HEK293 (cell line): Measurements from ENCODE around the gene NHLRC1.

Experiments
- CTCF ChIA-PET: fragments of 350-600 bp; formaldehyde crosslinking; extraction: SDS; loops from one replicate; lab custom pipeline; 2021; ENCODE audit warnings: antibody characterized with exemption; lab: Yijun Ruan, JAX
- POLR2A ChIA-PET: fragments of 300-600 bp; formaldehyde crosslinking; extraction: SDS; loops from one replicate; lab custom pipeline; 2020; ENCODE audit warnings: antibody characterized with exemption, inconsistent platforms; lab: Yijun Ruan, JAX
- H3K27ac ChIP-seq: fragments of 200-500 bp; sonication (Bioruptor generic); 2 replicates; pipeline ENCODE4 v1.5.1; 2014; ENCODE audit warnings: low read depth, low read length, control low read depth, inconsistent platforms; ENCODE audit errors: extremely low read depth
- H3K36me3 ChIP-seq, 2 experiments: fragments of 200-500 bp in 1 of 2; sonication (Bioruptor generic) in 1 of 2; 1 replicate in 1 of 2; 2 replicates in 1 of 2; pipeline ENCODE4 v1.5.1; 2014 to 2017; ENCODE audit warnings: inconsistent platforms in 2 of 2, low read length in 2 of 2; ENCODE audit not compliant: control insufficient read depth in 2 of 2, insufficient read depth in 1 of 2
- H3K4me1 ChIP-seq: fragments of 200-500 bp; sonication (Bioruptor generic); 2 replicates; pipeline ENCODE4 v1.5.1; 2014; ENCODE audit warnings: mild to moderate bottlenecking, low read length, inconsistent platforms; ENCODE audit not compliant: control insufficient read depth, insufficient read depth
- H3K4me3 ChIP-seq: 2 replicates; pipeline ENCODE4 v1.5.1; 2011; ENCODE audit warnings: low read depth, mild to moderate bottlenecking, control low read depth, low read length, moderate library complexity
- H3K9me3 ChIP-seq: fragments of 200-500 bp; sonication (Bioruptor generic); 2 replicates; pipeline ENCODE4 v1.5.1; 2014; ENCODE audit warnings: low read depth, low read length, inconsistent platforms; ENCODE audit not compliant: control insufficient read depth, insufficient read depth
- KLF16 ChIP-seq: fragments of 450-650 bp; formaldehyde crosslinking; IDR thresholded peaks from 2 replicates; pipeline ENCODE4 v1.5.1; 2017; ENCODE audit warnings: missing biosample characterization, missing genetic modification characterization
- KLF8 ChIP-seq: fragments of 450-650 bp; formaldehyde crosslinking; IDR thresholded peaks from 2 replicates; pipeline ENCODE4 v1.5.1; 2016; ENCODE audit warnings: missing biosample characterization, missing genetic modification characterization
- PRDM1 ChIP-seq: fragments of 450-650 bp; formaldehyde crosslinking; IDR thresholded peaks from 2 replicates; pipeline ENCODE4; 2016; ENCODE audit warnings: missing biosample characterization, missing genetic modification characterization
- WT1 ChIP-seq: fragments of 450-650 bp; formaldehyde crosslinking; IDR thresholded peaks from 2 replicates; pipeline ENCODE4 v1.5.1; 2016; ENCODE audit warnings: missing biosample characterization, missing genetic modification characterization
- ZBTB11 ChIP-seq: fragments of 450-650 bp; formaldehyde crosslinking; conservative IDR thresholded peaks from 2 replicates; pipeline ENCODE4 v1.5.1; 2016; ENCODE audit warnings: low read depth, missing biosample characterization, missing genetic modification characterization
- ZFHX2 ChIP-seq: fragments of 450-650 bp; formaldehyde crosslinking; conservative IDR thresholded peaks from 2 replicates; pipeline ENCODE4 v1.5.1; 2016; ENCODE audit warnings: missing biosample characterization, missing genetic modification characterization
- ZIC2 ChIP-seq: fragments of 450-650 bp; formaldehyde crosslinking; IDR thresholded peaks from 2 replicates; pipeline ENCODE4 v1.5.1; 2016; ENCODE audit warnings: missing biosample characterization, missing genetic modification characterization
- ZNF10 ChIP-seq: fragments of 450-650 bp; formaldehyde crosslinking; IDR thresholded peaks from 2 replicates; pipeline ENCODE4 v1.5.1; 2017; ENCODE audit warnings: missing biosample characterization, missing genetic modification characterization
- ZNF221 ChIP-seq: fragments of 450-650 bp; formaldehyde crosslinking; IDR thresholded peaks from 2 replicates; pipeline ENCODE4 v1.5.1; 2017; ENCODE audit warnings: missing biosample characterization, missing genetic modification characterization, borderline replicate concordance
- ZNF24 ChIP-seq: fragments of 450-650 bp; formaldehyde crosslinking; IDR thresholded peaks from 2 replicates; pipeline ENCODE4 v1.5.1; 2016; ENCODE audit warnings: missing biosample characterization, missing genetic modification characterization
- ZNF350 ChIP-seq: fragments of 450-650 bp; formaldehyde crosslinking; IDR thresholded peaks from 2 replicates; pipeline ENCODE4 v1.5.0; 2017; ENCODE audit warnings: missing biosample characterization, mild to moderate bottlenecking, missing genetic modification characterization
- ZNF48 ChIP-seq: fragments of 450-650 bp; formaldehyde crosslinking; IDR thresholded peaks from 2 replicates; pipeline ENCODE4 v1.5.1; 2016; ENCODE audit warnings: missing biosample characterization, missing genetic modification characterization
- ZNF513 ChIP-seq: fragments of 450-650 bp; IDR thresholded peaks from 2 replicates; pipeline ENCODE4 v1.5.1; 2018; ENCODE audit warnings: missing biosample characterization, missing genetic modification characterization
- ZNF544 ChIP-seq: fragments of 450-650 bp; formaldehyde crosslinking; IDR thresholded peaks from 2 replicates; pipeline ENCODE4 v1.5.0; 2017; ENCODE audit warnings: missing biosample characterization, missing genetic modification characterization
- ZNF560 ChIP-seq: fragments of 450-650 bp; formaldehyde crosslinking; IDR thresholded peaks from 2 replicates; pipeline ENCODE4 v1.5.1; 2017; ENCODE audit warnings: missing biosample characterization, missing genetic modification characterization, borderline replicate concordance
- ZNF585B ChIP-seq: fragments of 450-650 bp; formaldehyde crosslinking; IDR thresholded peaks from 2 replicates; pipeline ENCODE4 v1.5.1; 2016; ENCODE audit warnings: missing biosample characterization, missing genetic modification characterization
- ZNF610 ChIP-seq: fragments of 450-650 bp; formaldehyde crosslinking; IDR thresholded peaks from 2 replicates; pipeline ENCODE4 v1.5.1; 2016; ENCODE audit warnings: missing biosample characterization, missing genetic modification characterization, borderline replicate concordance
- ZNF777 ChIP-seq: fragments of 450-650 bp; formaldehyde crosslinking; IDR thresholded peaks from 2 replicates; pipeline ENCODE4 v1.5.1; 2017; ENCODE audit warnings: missing biosample characterization, missing genetic modification characterization, borderline replicate concordance
- ZNF830 ChIP-seq: fragments of 450-650 bp; IDR thresholded peaks from 2 replicates; pipeline ENCODE4 v1.5.0; 2018; ENCODE audit warnings: missing biosample characterization, missing genetic modification characterization, low read depth, mild to moderate bottlenecking, moderate library complexity
- ZSCAN18 ChIP-seq: fragments of 450-650 bp; formaldehyde crosslinking; IDR thresholded peaks from 2 replicates; pipeline ENCODE4 v1.5.1; 2016; ENCODE audit warnings: missing biosample characterization, missing genetic modification characterization

Gene NHLRC1

GRCh38 chr6:18087396-18088165, 34.9 kb downstream of the NHLRC1 start:
- Histone ChIP-seq H3K27ac (no peak overlapping the region), H3K4me3 (no peak overlapping the region), H3K36me3 (no peaks in the 10 kb centered on the region), H3K4me1 (no peaks in the 10 kb centered on the region), H3K9me3 (no peaks in the 10 kb centered on the region)
- ChIA-PET POLR2A (no interaction called here), CTCF (interaction anchor here (0.6 kb wide), 1 partner anchor 214 kb away, joined by 3 read pairs; no protein-coding TSS in a partner anchor)
- no peak for TF ChIP-seq PRDM1 (tag by site-specific recombination)
- peak; percentile 64 for TF ChIP-seq ZIC2 (tag by site-specific recombination)

GRCh38 chr6:18081025-18081668, 41.3 kb downstream of the NHLRC1 start:
- POLR2A ChIA-PET: no interaction called here
- CTCF ChIA-PET: no interaction called here
- Histone ChIP-seq H3K4me1 (no peaks in the 10 kb centered on the region), H3K27ac (no peak overlapping the region), H3K36me3 (no peaks in the 10 kb centered on the region), H3K4me3 (no peak overlapping the region)
- TF ChIP-seq ZNF777 (tag by site-specific recombination): no peak
- no peak for TF ChIP-seq ZNF48
- TF ChIP-seq ZNF585B (tag by site-specific recombination): no peak
- TF ChIP-seq, all 188 proteins: peak for 0
- no peaks in the 10 kb centered on the region for H3K9me3 ChIP-seq

DNA sequence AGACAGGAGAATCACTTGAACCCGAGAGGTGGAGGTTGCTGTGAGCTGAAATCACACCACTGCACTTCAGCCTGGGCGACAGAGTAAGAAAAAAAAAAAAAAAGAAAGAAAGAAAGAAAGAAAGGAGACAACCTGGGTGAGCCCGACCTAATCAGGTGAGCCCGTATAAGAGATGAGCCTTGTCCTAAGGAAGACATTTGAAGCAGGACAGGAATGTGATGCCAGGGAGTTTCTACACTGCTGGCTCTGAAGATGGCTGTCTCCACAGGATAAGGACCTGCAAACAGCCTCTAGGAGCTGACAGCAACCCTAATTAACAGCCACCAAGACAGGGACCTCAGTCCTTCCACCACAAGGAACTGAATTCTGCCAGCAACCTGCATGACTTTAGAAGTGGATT, 41.9 kb downstream of the NHLRC1 start:
- Histone ChIP-seq H3K9me3 (no peaks in the 10 kb centered on the region), H3K27ac (no peak overlapping the region), H3K36me3 (no peaks in the 10 kb centered on the region), H3K4me3 (no peak overlapping the region), H3K4me1 (no peaks in the 10 kb centered on the region)
- POLR2A ChIA-PET: no interaction called here
- peak; percentile 82 for TF ChIP-seq ZNF10
- no peak for TF ChIP-seq ZNF513 (tag by site-specific recombination)
- CTCF ChIA-PET: interaction anchor here (0.9 kb wide), 1 partner anchor 9 kb away, joined by 3 read pairs; no protein-coding TSS in a partner anchor

DNA sequence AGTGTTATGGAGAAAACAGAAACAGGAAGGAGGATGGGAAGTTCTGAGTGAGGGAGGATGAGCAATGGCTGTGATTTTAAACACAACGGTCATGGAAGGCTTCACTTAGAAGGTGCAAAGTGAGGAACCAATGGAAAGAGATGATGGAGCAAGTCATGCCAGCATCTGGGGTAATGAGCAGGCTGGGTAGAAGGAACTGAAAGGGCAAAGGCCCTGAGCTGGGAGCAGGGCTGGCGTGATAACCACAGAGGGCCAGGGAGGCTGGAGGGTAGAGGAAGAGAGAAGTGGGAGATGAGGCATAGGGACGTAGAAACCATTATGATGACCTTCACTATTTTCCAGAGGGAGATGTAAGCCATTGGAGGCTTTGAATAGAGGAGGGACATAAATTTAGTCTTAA, 43.6 kb downstream of the NHLRC1 start:
- H3K4me3 ChIP-seq: no peak overlapping the region
- no peak overlapping the region for H3K27ac ChIP-seq
- no peaks in the 10 kb centered on the region for H3K36me3 ChIP-seq
- ChIA-PET POLR2A (no interaction called here), CTCF (no interaction called here)
- TF ChIP-seq ZFHX2: no peak
- no peak for TF ChIP-seq WT1 (tag by site-specific recombination)
- TF ChIP-seq ZNF610 (tag by site-specific recombination): no peak
- TF ChIP-seq ZNF544 (tag by site-specific recombination): no peak
- no peak for TF ChIP-seq ZNF24
- no peak for TF ChIP-seq ZSCAN18 (tag by site-specific recombination)
- no peak for TF ChIP-seq KLF8 (tag by site-specific recombination)
- TF ChIP-seq ZNF830: no peak
- no peak for TF ChIP-seq ZNF221
- TF ChIP-seq ZNF560: no peak
- no peak for TF ChIP-seq ZBTB11 (tag by site-specific recombination)
- TF ChIP-seq ZNF350 (tag by site-specific recombination): no peak
- TF ChIP-seq KLF16 (tag by site-specific recombination): no peak
- H3K9me3 ChIP-seq: no peaks in the 10 kb centered on the region
- H3K4me1 ChIP-seq: no peaks in the 10 kb centered on the region
